Melanocyte of skin (primary cell): Measurements from ENCODE around the gene FPR3. TPM values are rescaled to one million over a fixed set of nuclear protein-coding genes. Genes with fewer than 3 reads are reported as not detected.

ENCODE experiments used
- total RNA-seq, 2 donors: library from RNA; depleted of rRNA; stranded (reverse); fragments of >200 nt; gene quantifications; 2 replicates each; pipeline ENCODE4 v1.2.3, GENCODE V29; 2012

Gene FPR3
- total RNA-seq: not detected

GRCh38 chr19:51794885-51795490 is at the start of gene FPR3:
Gene FPR3 (plus strand): TSS chr19:51795157. CDS start chr19:51823749, 28,592 bp downstream.

DNA sequence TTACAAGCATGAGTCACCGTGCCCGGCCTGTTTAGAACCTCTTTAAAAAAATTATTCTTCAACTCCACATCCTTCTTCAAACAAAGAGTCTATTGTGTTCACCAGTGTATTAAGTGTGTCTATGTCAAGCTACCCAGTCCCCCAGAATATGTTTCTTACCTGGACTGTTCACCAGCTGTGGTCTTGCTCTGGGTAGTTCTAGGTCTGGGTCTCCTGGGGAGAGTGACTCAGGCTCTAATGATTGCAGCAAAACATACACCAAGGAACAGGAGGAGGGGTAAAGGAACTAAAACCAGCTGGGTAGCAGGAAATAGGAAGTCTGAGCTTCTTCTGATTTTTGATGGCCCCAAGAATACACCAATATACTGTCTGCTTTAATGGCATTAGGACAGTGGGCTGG is 43.3 kb upstream of the FPR3 start, which contains the start of gene FPR1:
Gene FPR1, minus strand, starts transcription at position 224 of the 400 bp plus-strand sequence. CDS start 4,884 bp downstream, outside the sequence.

DNA sequence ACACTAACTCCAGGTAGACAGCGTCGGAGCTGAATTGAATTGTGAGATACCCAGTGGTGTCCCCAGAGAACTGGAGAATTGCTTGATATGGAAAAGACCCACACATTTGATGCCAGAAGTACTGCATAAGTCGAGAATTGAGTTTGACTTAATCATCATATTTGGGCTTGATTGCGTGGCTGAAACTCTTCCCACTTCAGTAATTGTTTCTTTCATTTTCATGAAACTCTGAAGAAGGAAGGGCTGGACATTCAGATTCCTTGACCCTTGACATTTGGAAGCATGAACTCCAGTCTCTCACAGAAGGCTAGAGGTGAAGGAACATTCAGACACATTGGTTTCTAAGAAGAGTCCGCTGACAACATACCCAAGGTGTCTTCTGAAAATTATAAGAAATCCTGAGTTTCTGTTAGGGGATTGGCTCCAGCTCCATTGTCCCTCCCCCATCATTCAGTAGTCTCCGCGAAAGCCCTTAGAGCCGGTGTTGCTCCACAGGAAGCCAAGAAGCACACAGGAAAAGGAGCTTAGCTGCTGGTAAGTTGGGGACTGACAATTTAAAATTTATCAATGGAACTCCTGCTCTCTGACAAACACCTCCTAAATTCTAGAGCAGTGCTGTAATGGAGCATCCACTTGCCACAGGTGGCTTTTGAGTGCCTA is 34.1 kb upstream of the FPR3 start, which contains the start of gene FPR2:
Gene FPR2, plus strand, starts transcription at position 484 of the 660 bp plus-strand sequence. CDS start 7,479 bp downstream, outside the sequence.

Other genes with a start within 250 kb of the FPR3 start
- gene ZNF175, start 223.9 kb upstream of the FPR3 start, total RNA-seq: 1 to 10 TPM; 4.3 to 6.5 TPM
- gene SIGLEC5, start 164.8 kb upstream of the FPR3 start, total RNA-seq: not detected
- gene SIGLEC14, start 148.3 kb upstream of the FPR3 start, total RNA-seq: not detected
- 1 to 10 TPM; 3.1 to 4.7 TPM for gene SPACA6, start 101.8 kb upstream of the FPR3 start, total RNA-seq
- 1 to 10 TPM in 1 of 2 donors, under 1 TPM in 1; under 0.01 to 1.7 TPM for gene HAS1, start 71.2 kb upstream of the FPR3 start, total RNA-seq
- under 1 TPM in 1 of 2 donors, not detected in 1; 0.34 TPM for gene FPR1, start 43.3 kb upstream of the FPR3 start, total RNA-seq
- gene FPR2, start 34.0 kb upstream of the FPR3 start, total RNA-seq: not detected
- gene ZNF577, start 92.8 kb downstream of the FPR3 start, total RNA-seq: 1 to 10 TPM; 3.0 to 4.1 TPM
- gene ZNF649, start 109.9 kb downstream of the FPR3 start, total RNA-seq: 10 to 100 TPM in 1 of 2 donors, 1 to 10 TPM in 1; 8.3 to 11.4 TPM
- 1 to 10 TPM; 4.5 to 7.3 TPM for gene ZNF613, start 132.3 kb downstream of the FPR3 start, total RNA-seq
- 1 to 10 TPM; 6.0 to 8.3 TPM for gene ZNF350, start 191.7 kb downstream of the FPR3 start, total RNA-seq
- 1 to 10 TPM; 5.2 to 7.3 TPM for gene ZNF615, start 213.1 kb downstream of the FPR3 start, total RNA-seq
- gene ZNF614, start 233.2 kb downstream of the FPR3 start, total RNA-seq: 1 to 10 TPM; 7.2 to 8.7 TPM